Astrocyte (in vitro differentiated cells and primary cell): Measurements from ENCODE around the gene RPL27A. TPM values are rescaled to one million over a fixed set of nuclear protein-coding genes. Genes with fewer than 3 reads are reported as not detected.

ENCODE experiments used
- DNase-seq: peaks from one replicate; pipeline ENCODE4 v3.0.0-alpha.2; 2010; ENCODE audit warnings: low read depth
- FAIRE-seq: peaks from 2 replicates; lab custom pipeline; 2011; peaks lifted over from hg19 to GRCh38; lab: Jason Lieb, UNC
- H2AFZ ChIP-seq: 2 replicates; pipeline ENCODE4 v1.6.0; 2012; ENCODE audit warnings: low read depth, low read length, inconsistent platforms
- H3K27ac ChIP-seq: 2 replicates; pipeline ENCODE4 v1.5.1; 2011; ENCODE audit warnings: low read depth, low read length, inconsistent platforms
- H3K27me3 ChIP-seq: 2 replicates; pipeline ENCODE4 v1.6.0; 2011; ENCODE audit warnings: low read length, inconsistent platforms; ENCODE audit not compliant: insufficient read depth
- H3K36me3 ChIP-seq: 2 replicates; pipeline ENCODE4 v1.5.1; 2011; ENCODE audit warnings: low read length, inconsistent platforms; ENCODE audit not compliant: insufficient read depth
- H3K4me1 ChIP-seq: 2 replicates; pipeline ENCODE4 v1.5.1; 2011; ENCODE audit warnings: low read length, inconsistent platforms; ENCODE audit not compliant: insufficient read depth
- H3K4me2 ChIP-seq: 2 replicates; pipeline ENCODE4 v1.6.0; 2012; ENCODE audit warnings: low read length, inconsistent platforms
- H3K4me3 ChIP-seq: 2 replicates; pipeline ENCODE4 v1.5.1; 2011; ENCODE audit warnings: low read depth, mild to moderate bottlenecking, low read length, inconsistent platforms; ENCODE audit not compliant: insufficient read depth
- H3K79me2 ChIP-seq: 2 replicates; pipeline ENCODE4 v1.6.0; 2012; ENCODE audit warnings: mild to moderate bottlenecking, low read length, inconsistent platforms; ENCODE audit not compliant: insufficient read depth
- H3K9ac ChIP-seq: 2 replicates; pipeline ENCODE4 v1.6.0; 2012; ENCODE audit warnings: mild to moderate bottlenecking, low read length, inconsistent platforms
- H3K9me3 ChIP-seq: 2 replicates; pipeline ENCODE4 v1.5.1; 2012; ENCODE audit warnings: low read depth, mild to moderate bottlenecking, low read length, inconsistent platforms; ENCODE audit not compliant: insufficient read depth
- H4K20me1 ChIP-seq: 2 replicates; pipeline ENCODE4 v1.6.0; 2012; ENCODE audit warnings: low read length, inconsistent platforms; ENCODE audit not compliant: insufficient read depth
- H3K27ac Mint-ChIP-seq: one replicate; pipeline ENCODE4 v1.8.0; 2021; ENCODE audit warnings: mild to moderate bottlenecking, mixed read lengths; ENCODE audit not compliant: unreplicated experiment
- H3K27me3 Mint-ChIP-seq: one replicate; pipeline ENCODE4 v1.8.0; 2021; ENCODE audit warnings: low read depth, mixed read lengths; ENCODE audit not compliant: unreplicated experiment
- H3K36me3 Mint-ChIP-seq: one replicate; pipeline ENCODE4 v1.8.0; 2021; ENCODE audit warnings: low read depth, mixed read lengths; ENCODE audit not compliant: unreplicated experiment
- H3K4me1 Mint-ChIP-seq: one replicate; pipeline ENCODE4 v1.8.0; 2021; ENCODE audit warnings: low read depth, mixed read lengths; ENCODE audit not compliant: unreplicated experiment
- H3K4me3 Mint-ChIP-seq: one replicate; pipeline ENCODE4 v1.8.0; 2021; ENCODE audit warnings: mild to moderate bottlenecking, moderate library complexity, mixed read lengths; ENCODE audit not compliant: unreplicated experiment
- H3K9me3 Mint-ChIP-seq: one replicate; pipeline ENCODE4 v1.8.0; 2021; ENCODE audit warnings: mild to moderate bottlenecking, mixed read lengths; ENCODE audit not compliant: unreplicated experiment
- CTCF ChIP-seq: IDR thresholded peaks from 2 replicates; pipeline ENCODE4 v1.5.1; 2011; ENCODE audit warnings: low read depth, mild to moderate bottlenecking, inconsistent platforms, low read length, moderate library complexity; ENCODE audit not compliant: insufficient read depth
- EZH2 ChIP-seq: IDR thresholded peaks from 2 replicates; pipeline ENCODE4 v1.6.1; 2012; ENCODE audit warnings: mild to moderate bottlenecking, low read length, inconsistent platforms; ENCODE audit not compliant: insufficient read depth
- total RNA-seq: library from RNA; stranded (reverse); gene quantifications from 2 replicates; pipeline ENCODE4 v1.2.1, GENCODE V29; 2021

The RPL27A gene
- total RNA-seq, 1 donor from 2014 or later = 682 TPM

- no peaks in the 10 kb centered on the region for H3K27me3 ChIP-seq
- FAIRE-seq = no peak
- peaks cover 35% of the 10 kb centered on the region for H4K20me1 ChIP-seq
- no peak overlapping the region for H3K4me3 ChIP-seq
- TF ChIP-seq CTCF (no peak), EZH2 (no peak)
- peaks cover 3% of the 10 kb centered on the region for H3K9me3 Mint-ChIP-seq
- H3K27me3 Mint-ChIP-seq = no peaks in the 10 kb centered on the region
- H3K9me3 ChIP-seq = no peaks in the 10 kb centered on the region
- peaks cover 10% of the 10 kb centered on the region for H3K79me2 ChIP-seq
- no peak overlapping the region for H3K27ac ChIP-seq
- H2AFZ ChIP-seq = no peak overlapping the region
- H3K9ac ChIP-seq = no peak overlapping the region
- no peak overlapping the region for H3K4me3 Mint-ChIP-seq
- no peak for DNase-seq
- peaks cover 47% of the 10 kb centered on the region for H3K4me1 Mint-ChIP-seq
- peaks cover 45% of the 10 kb centered on the region for H3K36me3 Mint-ChIP-seq
- H3K4me2 ChIP-seq = peak overlapping the region; percentile 43
- H3K27ac Mint-ChIP-seq = peak overlapping the region; percentile 73
- peaks cover 5% of the 10 kb centered on the region for H3K36me3 ChIP-seq
- peaks cover 48% of the 10 kb centered on the region for H3K4me1 ChIP-seq
Observed at GRCh38 chr11:8729067-8729466, 46.5 kb downstream of the RPL27A start.

GRCh38 chr11:8729837-8730696, 47.5 kb downstream of the RPL27A start:
- Mint-ChIP-seq H3K4me3 (no peak overlapping the region), H3K4me1 (peaks cover 46% of the 10 kb centered on the region), H3K27me3 (no peaks in the 10 kb centered on the region), H3K27ac (no peak overlapping the region), H3K36me3 (peaks cover 45% of the 10 kb centered on the region), H3K9me3 (peaks cover 3% of the 10 kb centered on the region)
- no peak overlapping the region for H2AFZ ChIP-seq
- H3K27ac ChIP-seq = no peak overlapping the region
- FAIRE-seq (no peak), DNase-seq (no peak)
- H3K4me2 ChIP-seq = no peak overlapping the region
- H3K79me2 ChIP-seq = peaks cover 10% of the 10 kb centered on the region
- H3K9ac ChIP-seq = no peak overlapping the region
- TF ChIP-seq CTCF = no peak
- no peaks in the 10 kb centered on the region for H3K9me3 ChIP-seq
- H3K4me1 ChIP-seq = peaks cover 49% of the 10 kb centered on the region
- peaks cover 5% of the 10 kb centered on the region for H3K36me3 ChIP-seq
- no peak overlapping the region for H3K4me3 ChIP-seq
- no peaks in the 10 kb centered on the region for H3K27me3 ChIP-seq
- peaks cover 39% of the 10 kb centered on the region for H4K20me1 ChIP-seq

- Mint-ChIP-seq H3K9me3 (peaks cover 3% of the 10 kb centered on the region), H3K4me3 (no peak overlapping the region), H3K36me3 (peaks cover 50% of the 10 kb centered on the region), H3K27me3 (no peaks in the 10 kb centered on the region), H3K4me1 (peaks cover 48% of the 10 kb centered on the region), H3K27ac (no peak overlapping the region)
- DNase-seq = no peak
- Histone ChIP-seq H3K4me1 (peaks cover 53% of the 10 kb centered on the region), H3K9ac (no peak overlapping the region), H3K4me3 (no peak overlapping the region), H3K4me2 (no peak overlapping the region), H2AFZ (no peak overlapping the region), H3K36me3 (peaks cover 5% of the 10 kb centered on the region), H3K79me2 (peaks cover 15% of the 10 kb centered on the region), H4K20me1 (peaks cover 45% of the 10 kb centered on the region), H3K27me3 (no peaks in the 10 kb centered on the region), H3K9me3 (no peaks in the 10 kb centered on the region), H3K27ac (no peak overlapping the region)
- no peak for TF ChIP-seq EZH2
- TF ChIP-seq CTCF = no peak
- FAIRE-seq = no peak
Observed at GRCh38 chr11:8730697-8731020, 48.1 kb downstream of the RPL27A start.
